Measurements from ENCODE around the gene RANGAP1.

The RANGAP1 gene

GRCh38 chr22:41242396-41243117 lies 43.4 kb downstream of the RANGAP1 start:
- TF ChIP-seq CTCF (IDR thresholded peaks at IDR 0.05; ENCODE audit: low read depth, low read length, missing control alignments): no peak
- DNase-seq (ENCODE audit: extremely low read depth, low read depth): no peak
- H3K4me3 ChIP-seq (replicated peaks; ENCODE audit: low read depth, low read length): no peak overlapping the region

- no peak for DNase-seq (ENCODE audit: extremely low read depth, low read depth)
Measured at GRCh38 chr22:41241133-41241676, 44.8 kb downstream of the RANGAP1 start.

GRCh38 chr22:41240377-41241132 lies 45.4 kb downstream of the RANGAP1 start, which contains the start of gene CHADL:
CHADL (minus strand) TSS chr22:41240931; CDS start chr22:41240881, 50 bp downstream.
- DNase-seq (ENCODE audit: extremely low read depth, low read depth): no peak
- no peak within 1 kb of the TSS for H3K4me3 ChIP-seq (replicated peaks; ENCODE audit: low read depth, low read length)
- no peak for TF ChIP-seq CTCF (IDR thresholded peaks at IDR 0.05; ENCODE audit: low read depth, low read length, missing control alignments)

More at GRCh38 chr22:41241133-41241676, 44.8 kb downstream of the RANGAP1 start:
- TF ChIP-seq CTCF (IDR thresholded peaks at IDR 0.05; ENCODE audit: low read depth, low read length, missing control alignments): no peak
- no peak overlapping the region for H3K4me3 ChIP-seq (replicated peaks; ENCODE audit: low read depth, low read length)

GRCh38 chr22:41239443-41240128 lies 46.4 kb downstream of the RANGAP1 start:
- no peak for TF ChIP-seq CTCF (IDR thresholded peaks at IDR 0.05; ENCODE audit: low read depth, low read length, missing control alignments)

GRCh38 chr22:41238570-41239442 lies 47.2 kb downstream of the RANGAP1 start:
- DNase-seq (ENCODE audit: extremely low read depth, low read depth): no peak
- H3K4me3 ChIP-seq (replicated peaks; ENCODE audit: low read depth, low read length): no peak overlapping the region
- TF ChIP-seq CTCF (IDR thresholded peaks at IDR 0.05; ENCODE audit: low read depth, low read length, missing control alignments): no peak

More at GRCh38 chr22:41239443-41240128, 46.4 kb downstream of the RANGAP1 start:
- no peak for DNase-seq (ENCODE audit: extremely low read depth, low read depth)
- no peak overlapping the region for H3K4me3 ChIP-seq (replicated peaks; ENCODE audit: low read depth, low read length)
